Heart left ventricle (tissue), 16 donors: Measurements from ENCODE around the gene OR5A1. TPM values are rescaled to one million over a fixed set of nuclear protein-coding genes. Genes with fewer than 3 reads are reported as not detected.

ENCODE experiments used
- ATAC-seq, 4 donors: fragments of 200-7000 bp; cut with Tn5 transposase; one replicate each; pipeline ENCODE4 v1.9.1; 2020 to 2022; ENCODE audit warnings: moderate library complexity in 4 of 4, mild to moderate bottlenecking in 3 of 4, moderate number of reproducible peaks in 1 of 4
- DNase-seq, 5 donors: peaks; one replicate each; pipeline ENCODE4 v3.0.0-alpha.2; 2020
- H3K27ac ChIP-seq, 12 donors: fragments of 200-600 bp; sonication (generic) in 4 of 12; one replicate each; pipeline versions ENCODE4 v1.5.0 to v1.8.0; 2016 to 2022; ENCODE audit warnings: mild to moderate bottlenecking in 2 of 12
- H3K27me3 ChIP-seq, 9 donors: fragments of 200-600 bp; sonication (generic) in 2 of 9; one replicate each; pipeline versions ENCODE4 v1.5.1 to v1.8.0; 2016 to 2022; ENCODE audit warnings: mild to moderate bottlenecking in 3 of 9
- H3K36me3 ChIP-seq, 9 donors: fragments of 200-600 bp; sonication (generic) in 2 of 9; one replicate each; pipeline versions ENCODE4 v1.5.0 to v1.8.0; 2018 to 2022; ENCODE audit warnings: mild to moderate bottlenecking in 2 of 9
- H3K4me1 ChIP-seq, 12 donors: fragments of 200-600 bp; sonication (generic) in 4 of 12; one replicate each; pipeline versions ENCODE4 v1.5.0 to v1.8.0; 2016 to 2022; ENCODE audit warnings: mild to moderate bottlenecking in 3 of 12
- H3K4me3 ChIP-seq, 12 donors: fragments of 200-600 bp; sonication (generic) in 4 of 12; one replicate each; pipeline versions ENCODE4 v1.5.0 to v1.8.0; 2017 to 2022; ENCODE audit warnings: mild to moderate bottlenecking in 9 of 12, moderate library complexity in 4 of 12
- H3K9me3 ChIP-seq, 12 donors: fragments of 200-600 bp; sonication (generic) in 4 of 12; one replicate each; pipeline versions ENCODE4 v1.5.0 to v1.8.0; 2016 to 2022; ENCODE audit warnings: mild to moderate bottlenecking in 1 of 12
- CTCF ChIP-seq, 12 donors: fragments of 200-600 bp; sonication (generic) in 4 of 12; IDR thresholded peaks; one replicate each; pipeline versions ENCODE4 v1.5.0 to v1.8.0; 2018 to 2022; ENCODE audit warnings: antibody characterized with exemption in 12 of 12, mild to moderate bottlenecking in 5 of 12
- POLR2A ChIP-seq, 2 donors: fragments of 450-650 bp; IDR thresholded peaks; one replicate each; pipeline ENCODE4 v1.6.1; 2017; ENCODE audit warnings: antibody characterized with exemption in 2 of 2, mild to moderate bottlenecking in 2 of 2, moderate library complexity in 2 of 2
- WGBS, 4 donors: extraction: QIAGEN DNeasy Blood & Tissue Kit in 2 of 4; methylation state at CpG; one replicate each; pipeline versions ENCODE4 v1.1.5 to v1.1.7; 2013 to 2018; 5-methylcytosine and 5-hydroxymethylcytosine counted together
- intact Hi-C, 10 donors: fragments of 100-400 bp; cut with DNase I; formaldehyde crosslinking; loops; one replicate each; pipeline versions ENCODE4 v1.11.1 to v1.14.2; 2022
- polyA plus RNA-seq, 2 donors: library from polyadenylated mRNA; stranded (reverse); fragments of 200-250 nt; gene quantifications; one replicate each; pipeline ENCODE4 v1.2.3, GENCODE V29; 2013
- total RNA-seq, 9 donors: library from RNA; depleted of rRNA in 2 of 9; stranded (reverse); fragments of >200 nt in 2 of 9; fragmentation: NEBNext Ultra II Directional in 3 of 9; extraction: Animal tissue kit (Norgen Biotek cat#: 25700) in 3 of 9; gene quantifications; one replicate each; pipeline versions ENCODE4 v1.1.0 to v1.2.4, GENCODE V29; 2016 to 2023
- donor health status: ischemic (EF 13 %, LVEDD 7.1; RV severe dilation, severe dysfunction).
- donor health status: healthy with polysubstance abuse.
- donor health status: DM: no; HTN: yes; CAD: no.
- donor health status: DM: no; HTN: no; CAD: no.
- donor health status: ischemic (EF 25% LVEDD 6.9; RV normal size, moderate dysfunction).
- donor health status: ischemic (EF 25% LVEDD 5.7; RV mildly dilated, moderate dysfunction).
- donor health status: healthy.
- donor health status: DM: yes; HTN: yes; CAD: no.
- donor health status: ischemic (EF 35%, LVEDD 5.7; RV mildly dilated, moderate dysfunction).
- donor health status: nonischemic (EF 11% LVEDD 7.7; RV severe dilation, severe dysfunction).
- donor health status: DM: yes; HTN: yes; CAD: no.
- donor health status: PGD.
- donor health status: ischemic (EF 29% LVEDD 5.4; RV normal size, mild dysfunction).
- donor health status: nonischemic (EF 23%, LVEDD 6.1; RV moderate dilation, normal function).

The OR5A1 gene
- total and polyA plus RNA-seq, 11 donors, result not detected

GRCh38 chr11:59403546-59403945 lies 32.7 kb upstream of the OR5A1 start:
- no peak overlapping the region for H3K4me3 ChIP-seq
- no peak for DNase-seq
- no peaks in the 10 kb centered on the region for H3K27me3 ChIP-seq
- H3K36me3 ChIP-seq, result no peaks in the 10 kb centered on the region
- H3K27ac ChIP-seq, result no peak overlapping the region
- intact Hi-C loops, result no loop called here
- H3K4me1 ChIP-seq, result no peaks in the 10 kb centered on the region
- no peak for ATAC-seq
- no peak for TF ChIP-seq POLR2A (IDR thresholded peaks at IDR 0.05)
- TF ChIP-seq CTCF (IDR thresholded peaks at IDR 0.05), result no peak
- peaks cover 0 to 18% (median 3%) of the 10 kb centered on the region in 12 donors for H3K9me3 ChIP-seq

GRCh38 chr11:59413646-59414045 lies 22.6 kb upstream of the OR5A1 start:
- ATAC-seq, result no peak
- Histone ChIP-seq H3K27ac (no peak overlapping the region), H3K4me1 (no peaks in the 10 kb centered on the region), H3K9me3 (peaks cover 0 to 19% (median 0%) of the 10 kb centered on the region in 12 donors), H3K4me3 (no peak overlapping the region), H3K36me3 (no peaks in the 10 kb centered on the region), H3K27me3 (peaks cover 0 to 24% (median 0%) of the 10 kb centered on the region in 9 donors)
- 53 to 72% (median 59%) methylated on average over 2 of the region's 2 CpGs for WGBS, 4 donors
- TF ChIP-seq CTCF (IDR thresholded peaks at IDR 0.05) (no peak), POLR2A (IDR thresholded peaks at IDR 0.05) (no peak)
- no peak for DNase-seq
- intact Hi-C loops, result no loop called here

GRCh38 chr11:59415111-59415510 lies 21.2 kb upstream of the OR5A1 start:
- Histone ChIP-seq H3K9me3 (peaks cover 0 to 10% (median 0%) of the 10 kb centered on the region in 12 donors), H3K27me3 (peaks cover 0 to 24% (median 0%) of the 10 kb centered on the region in 9 donors), H3K4me1 (no peaks in the 10 kb centered on the region), H3K36me3 (no peaks in the 10 kb centered on the region), H3K4me3 (no peak overlapping the region), H3K27ac (no peak overlapping the region)
- ATAC-seq (no peak), DNase-seq (no peak)
- TF ChIP-seq POLR2A (IDR thresholded peaks at IDR 0.05), result no peak
- no peak for TF ChIP-seq CTCF (IDR thresholded peaks at IDR 0.05)
- WGBS, 4 donors, result 63 to 79% (median 69%) methylated on average over 1 of the region's 1 CpG
- intact Hi-C loops, result no loop called here

- Histone ChIP-seq H3K27ac (no peak overlapping the region), H3K4me3 (no peak overlapping the region), H3K36me3 (no peaks in the 10 kb centered on the region), H3K4me1 (no peaks in the 10 kb centered on the region), H3K9me3 (no peaks in the 10 kb centered on the region), H3K27me3 (peaks cover 0 to 24% (median 0%) of the 10 kb centered on the region in 9 donors)
- intact Hi-C loops, result no loop called here
- DNase-seq (no peak), ATAC-seq (no peak)
- TF ChIP-seq CTCF (IDR thresholded peaks at IDR 0.05), result no peak
- 83 to 87% (median 85%) methylated on average over 5 of the region's 5 CpGs for WGBS, 4 donors
Observed at GRCh38 chr11:59416613-59417012, 19.7 kb upstream of the OR5A1 start.
